Mammary epithelial cell (primary cell): ENCODE data around the gene FAM110C.

ENCODE experiments used
- CTCF ChIP-seq, 2 donors: IDR thresholded peaks in 1 of 2; conservative IDR thresholded peaks in 1 of 2; 2 replicates each; pipeline ENCODE4 v1.5.1; 2011 to 2012; ENCODE audit warnings: inconsistent platforms in 2 of 2, low read length in 2 of 2, mild to moderate bottlenecking in 2 of 2, control low read depth in 1 of 2, low read depth in 1 of 2; ENCODE audit not compliant: insufficient read depth in 1 of 2; ENCODE audit errors: extremely low read depth in 1 of 2
- EZH2 ChIP-seq: IDR thresholded peaks from 2 replicates; pipeline ENCODE4 v1.6.1; 2012; ENCODE audit warnings: low read length, inconsistent platforms, borderline replicate concordance

GRCh38 chr2:92326-92725 lies 46.0 kb upstream of the FAM110C start:
- TF ChIP-seq CTCF (conservative IDR thresholded peaks at IDR 0.05 in 1 of 2, IDR thresholded peaks at IDR 0.05 in 1 of 2; ENCODE audit: extremely low read depth in 1 of 2, insufficient read depth in 1 of 2, low read depth in 1 of 2, low read length in 2 of 2) (no peak), EZH2 (no peak)
